WI38 (cell line): ENCODE data around the gene GULP1.

Source experiments
- H3K4me3 ChIP-seq: 2 replicates; pipeline ENCODE4 v1.5.1; 2011; ENCODE audit warnings: low read depth, mild to moderate bottlenecking, control low read depth, low read length
- TF ChIP-seq, protein P1 (sequence below): IDR thresholded peaks from 2 replicates; pipeline ENCODE4 v1.5.1; 2012; ENCODE audit warnings: low read depth, mild to moderate bottlenecking, control low read depth, low read length

GULP1 gene

DNA sequence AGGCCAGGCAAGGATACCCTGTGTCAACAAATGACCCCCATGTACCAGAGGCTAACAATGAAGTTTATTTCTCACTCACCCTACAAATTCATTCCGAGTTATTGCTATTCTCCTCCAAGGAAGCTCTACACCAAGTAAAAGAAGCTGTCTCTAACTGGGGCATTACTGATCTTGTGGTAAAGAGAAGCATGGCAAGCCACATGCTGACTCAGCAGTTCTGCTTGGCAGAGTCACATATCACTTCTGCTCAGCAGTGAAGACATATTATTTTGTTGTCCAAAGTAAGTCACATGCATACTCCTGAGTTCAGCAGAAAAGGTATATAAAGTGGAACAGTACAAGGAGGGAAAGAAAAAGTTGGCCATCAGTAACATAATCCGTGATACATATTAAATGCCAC, 315.8 kb downstream of the GULP1 start:
- TF ChIP-seq, protein P1, sequence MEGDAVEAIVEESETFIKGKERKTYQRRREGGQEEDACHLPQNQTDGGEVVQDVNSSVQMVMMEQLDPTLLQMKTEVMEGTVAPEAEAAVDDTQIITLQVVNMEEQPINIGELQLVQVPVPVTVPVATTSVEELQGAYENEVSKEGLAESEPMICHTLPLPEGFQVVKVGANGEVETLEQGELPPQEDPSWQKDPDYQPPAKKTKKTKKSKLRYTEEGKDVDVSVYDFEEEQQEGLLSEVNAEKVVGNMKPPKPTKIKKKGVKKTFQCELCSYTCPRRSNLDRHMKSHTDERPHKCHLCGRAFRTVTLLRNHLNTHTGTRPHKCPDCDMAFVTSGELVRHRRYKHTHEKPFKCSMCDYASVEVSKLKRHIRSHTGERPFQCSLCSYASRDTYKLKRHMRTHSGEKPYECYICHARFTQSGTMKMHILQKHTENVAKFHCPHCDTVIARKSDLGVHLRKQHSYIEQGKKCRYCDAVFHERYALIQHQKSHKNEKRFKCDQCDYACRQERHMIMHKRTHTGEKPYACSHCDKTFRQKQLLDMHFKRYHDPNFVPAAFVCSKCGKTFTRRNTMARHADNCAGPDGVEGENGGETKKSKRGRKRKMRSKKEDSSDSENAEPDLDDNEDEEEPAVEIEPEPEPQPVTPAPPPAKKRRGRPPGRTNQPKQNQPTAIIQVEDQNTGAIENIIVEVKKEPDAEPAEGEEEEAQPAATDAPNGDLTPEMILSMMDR, result no peak
- H3K4me3 ChIP-seq, result no peak overlapping the region

DNA sequence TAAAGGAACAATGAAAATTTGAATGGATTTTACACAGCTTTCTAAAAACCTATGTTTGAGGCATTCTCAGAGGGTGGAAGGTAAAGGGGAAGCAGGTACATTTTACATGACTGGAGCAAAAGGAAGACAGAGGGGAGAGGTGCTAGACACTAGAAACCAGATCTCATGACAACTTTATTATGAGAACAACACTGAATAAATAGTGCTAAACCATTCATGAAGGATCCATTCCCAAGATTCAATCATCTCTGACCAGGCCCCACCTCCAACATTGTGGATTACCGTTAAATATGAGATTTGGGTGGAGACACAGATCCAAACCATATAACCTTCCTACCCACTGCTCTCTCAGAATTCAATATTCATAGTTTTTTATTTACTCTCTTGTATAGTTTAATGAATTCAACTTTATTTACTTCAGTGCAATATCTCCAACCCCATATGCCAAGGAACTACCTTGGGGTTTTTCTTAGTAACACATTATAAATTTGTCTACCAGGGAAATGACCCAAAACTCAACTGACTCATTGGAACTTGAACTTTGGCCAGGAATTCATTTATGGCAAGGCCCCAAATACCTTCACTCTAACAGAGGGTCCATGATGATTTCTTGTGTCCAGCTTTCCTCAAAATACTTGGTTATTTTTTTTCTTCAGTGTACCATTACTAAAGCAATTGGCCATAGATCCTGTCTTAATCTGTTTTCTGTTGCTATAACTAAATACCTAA, 317.8 kb downstream of the GULP1 start:
- TF ChIP-seq, protein P1, result no peak
- no peak overlapping the region for H3K4me3 ChIP-seq

DNA sequence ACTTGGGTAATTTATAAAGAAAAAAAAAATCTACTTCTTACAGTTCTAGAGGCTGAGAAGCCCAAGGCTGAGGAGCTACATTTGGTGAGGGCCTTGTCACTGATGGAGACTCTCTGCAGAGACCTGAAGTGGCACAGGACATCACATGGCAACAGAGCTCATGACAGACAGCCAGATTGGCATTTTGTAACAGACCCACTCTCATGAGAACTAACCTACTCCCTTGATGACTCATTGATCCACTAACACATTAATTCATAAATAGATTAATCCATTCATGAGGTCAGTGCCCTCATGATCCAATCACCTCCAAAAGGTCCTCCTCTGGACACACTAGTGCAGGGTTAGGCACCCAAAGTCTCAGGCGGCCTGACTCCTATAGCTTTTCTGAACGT, 318.4 kb downstream of the GULP1 start:
- no peak overlapping the region for H3K4me3 ChIP-seq
- TF ChIP-seq, protein P1, result no peak

DNA sequence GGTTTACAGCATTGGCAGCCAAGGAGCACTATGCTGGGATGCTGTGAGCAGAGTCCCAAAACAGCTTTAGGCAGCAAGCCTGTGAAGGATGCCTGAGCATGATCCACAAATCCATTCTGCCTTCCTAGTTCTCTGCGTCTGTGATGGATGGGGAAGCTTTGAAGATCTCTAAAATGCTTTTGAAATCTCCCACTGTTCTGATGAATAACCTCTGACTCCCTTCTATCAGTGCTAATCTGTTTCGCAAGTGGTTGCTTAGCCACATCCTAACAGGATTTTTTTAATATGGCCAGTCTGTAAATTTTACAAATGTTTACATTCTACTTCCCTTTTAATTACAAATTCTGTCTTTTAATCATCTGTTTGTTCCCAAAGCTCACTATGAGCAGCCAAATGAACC, 319.2 kb downstream of the GULP1 start:
- TF ChIP-seq, protein P1, result no peak
- no peak overlapping the region for H3K4me3 ChIP-seq

DNA sequence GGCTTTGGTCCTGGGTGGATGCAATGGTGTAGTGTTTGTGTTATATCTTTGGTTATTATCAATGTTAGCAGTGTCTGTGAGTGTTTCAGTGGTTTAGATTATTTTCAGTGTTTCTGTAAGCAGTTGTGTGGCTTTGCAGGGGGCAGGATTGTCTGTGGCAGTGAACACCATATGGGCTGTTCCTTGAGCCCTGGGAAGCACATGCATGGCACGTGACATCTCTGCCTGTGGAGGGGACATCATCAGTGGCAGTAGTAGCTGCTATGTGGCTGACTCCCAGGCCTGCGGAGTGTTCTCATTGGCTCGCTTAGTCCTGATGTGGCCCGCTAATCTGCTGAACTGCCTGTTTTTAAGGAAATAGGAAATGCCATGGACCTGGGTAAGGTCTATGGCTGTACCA, 327.5 kb downstream of the GULP1 start:
- H3K4me3 ChIP-seq, result no peak overlapping the region
- TF ChIP-seq, protein P1, result no peak

DNA sequence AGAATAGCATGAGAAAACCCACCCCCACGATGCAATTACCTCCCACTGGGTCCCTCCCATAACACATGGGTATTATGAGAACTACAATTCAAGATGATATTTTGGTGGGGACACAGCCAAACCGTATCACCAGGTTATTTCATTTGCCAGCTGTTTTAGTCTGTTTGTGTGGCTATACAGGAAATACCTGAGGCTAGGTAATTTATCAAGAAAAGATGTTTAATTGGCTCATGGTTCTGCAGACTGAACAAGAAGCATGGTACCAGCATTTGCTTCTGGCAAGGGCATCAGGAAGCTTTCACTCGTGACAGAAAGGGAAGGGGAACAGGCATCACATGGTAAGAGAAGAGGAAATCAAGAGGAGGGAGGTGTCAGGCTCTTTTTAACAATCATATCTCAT, 329.2 kb downstream of the GULP1 start:
- TF ChIP-seq, protein P1, result no peak
- no peak overlapping the region for H3K4me3 ChIP-seq

DNA sequence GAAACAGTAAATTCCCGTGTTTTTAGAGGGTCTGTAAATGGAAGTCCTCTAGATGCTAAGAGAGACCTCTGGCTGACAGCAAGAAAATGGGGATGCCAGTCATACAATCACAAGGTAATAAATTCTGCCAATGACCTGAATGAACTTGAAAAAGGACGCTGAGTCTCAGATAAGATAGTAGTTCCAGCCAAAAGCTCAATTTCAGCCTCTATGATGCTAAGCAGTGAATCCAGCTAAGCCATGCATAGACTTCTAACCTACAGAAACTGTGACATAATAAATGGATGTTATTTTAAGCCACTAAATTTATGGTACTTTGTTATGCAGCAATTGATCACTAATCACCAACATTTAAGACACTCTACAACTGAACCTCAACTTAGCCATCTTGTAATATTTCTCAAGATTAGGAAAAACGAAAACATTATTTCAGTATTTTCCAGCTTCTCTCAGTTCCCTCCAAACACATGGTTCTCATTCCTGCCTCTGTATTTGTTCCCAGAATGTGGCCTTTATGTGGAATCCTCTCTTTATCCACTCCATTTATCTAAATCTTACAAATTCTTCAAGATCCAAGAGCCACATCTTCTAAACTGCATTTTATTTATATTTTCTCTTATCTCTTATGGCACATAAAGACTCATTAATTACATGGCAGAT, 331.1 kb downstream of the GULP1 start:
- TF ChIP-seq, protein P1, result no peak
- H3K4me3 ChIP-seq, result no peak overlapping the region
